Measurements from ENCODE around the gene MUC5AC. TPM values are rescaled to one million over a fixed set of nuclear protein-coding genes. Genes with fewer than 3 reads are reported as not detected.
"Not testable (repeated sequence)": the region's sequence is repeated elsewhere in the genome, so short reads cannot be mapped to it uniquely, and the experiment has no call there.

The MUC5AC gene
- total RNA-seq, 1 donor from 2014 or later, result not detected

GRCh38 chr11:1160231-1161101 lies 2.7 kb downstream of the MUC5AC start:
- intact Hi-C loops (cut with micrococcal nuclease), result no loop called here

- intact Hi-C loops (cut with micrococcal nuclease), result no loop called here
Observed at GRCh38 chr11:1161410-1162137, 3.8 kb downstream of the MUC5AC start.

- intact Hi-C loops (cut with micrococcal nuclease), result no loop called here
Observed at GRCh38 chr11:1162138-1162475, 4.4 kb downstream of the MUC5AC start.

GRCh38 chr11:1162491-1163311 lies 4.9 kb downstream of the MUC5AC start:
- intact Hi-C loops (cut with micrococcal nuclease), result no loop called here

GRCh38 chr11:1163321-1163910 lies 5.7 kb downstream of the MUC5AC start:
- intact Hi-C loops (cut with micrococcal nuclease), result no loop called here

GRCh38 chr11:1163911-1164735 lies 6.4 kb downstream of the MUC5AC start:
- intact Hi-C loops (cut with micrococcal nuclease), result no loop called here

- intact Hi-C loops (cut with micrococcal nuclease), result not testable (repeated sequence)
Observed at GRCh38 chr11:1164779-1165255, 7.1 kb downstream of the MUC5AC start.

GRCh38 chr11:1165256-1166041 lies 7.7 kb downstream of the MUC5AC start:
- intact Hi-C loops (cut with micrococcal nuclease), result no loop called here

- intact Hi-C loops (cut with micrococcal nuclease), result no loop called here
Observed at GRCh38 chr11:1167256-1167655, 9.5 kb downstream of the MUC5AC start.

- intact Hi-C loops (cut with micrococcal nuclease), result no loop called here
Observed at GRCh38 chr11:1167751-1168231, 10.0 kb downstream of the MUC5AC start.

GRCh38 chr11:1168256-1168655 lies 10.5 kb downstream of the MUC5AC start:
- intact Hi-C loops (cut with micrococcal nuclease), result no loop called here

GRCh38 chr11:1168721-1169161 lies 11.0 kb downstream of the MUC5AC start:
- intact Hi-C loops (cut with micrococcal nuclease), result no loop called here

- intact Hi-C loops (cut with micrococcal nuclease), result no loop called here
Observed at GRCh38 chr11:1171223-1171984, 13.7 kb downstream of the MUC5AC start.

- intact Hi-C loops (cut with micrococcal nuclease), result no loop called here
Observed at GRCh38 chr11:1171985-1172728, 14.4 kb downstream of the MUC5AC start.

- intact Hi-C loops (cut with micrococcal nuclease), result no loop called here
Observed at GRCh38 chr11:1172729-1173117, 15.0 kb downstream of the MUC5AC start.

- intact Hi-C loops (cut with micrococcal nuclease), result not testable (repeated sequence)
Observed at GRCh38 chr11:1173396-1173795, 15.6 kb downstream of the MUC5AC start.

GRCh38 chr11:1174441-1175370 lies 17.0 kb downstream of the MUC5AC start:
- intact Hi-C loops (cut with micrococcal nuclease), result no loop called here
